Mesothelial cell of epicardium (in vitro differentiated cells): Measurements from ENCODE around the gene TP53AIP1. TPM values are rescaled to one million over a fixed set of nuclear protein-coding genes. Genes with fewer than 3 reads are reported as not detected.

Experiments
- DNase-seq, 2 experiments: peaks; one replicate each; pipeline ENCODE4 v3.0.0; 2021; ENCODE audit warnings: low spot score in 2 of 2; ENCODE audit not compliant: unreplicated experiment in 2 of 2
- H3K27ac Mint-ChIP-seq: 2 replicates; pipeline ENCODE4 v1.8.0; 2021; ENCODE audit warnings: mixed read lengths
- H3K27me3 Mint-ChIP-seq: 2 replicates; pipeline ENCODE4 v1.8.0; 2021; ENCODE audit warnings: low read depth, mixed read lengths
- H3K36me3 Mint-ChIP-seq: 2 replicates; pipeline ENCODE4 v1.8.0; 2021; ENCODE audit warnings: mixed read lengths
- H3K4me1 Mint-ChIP-seq: 2 replicates; pipeline ENCODE4 v1.8.0; 2021; ENCODE audit warnings: mixed read lengths
- H3K4me3 Mint-ChIP-seq: 2 replicates; pipeline ENCODE4 v1.8.0; 2021; ENCODE audit warnings: mild to moderate bottlenecking, moderate library complexity, mixed read lengths
- H3K9me3 Mint-ChIP-seq: 2 replicates; pipeline ENCODE4 v1.8.0; 2021; ENCODE audit warnings: mixed read lengths
- total RNA-seq: library from RNA; stranded (reverse); gene quantifications from 3 replicates; pipeline ENCODE4 v1.2.1, GENCODE V29; 2021
- TF ChIP-seq, protein P1 (sequence below): fragments of 200-600 bp; sonication (generic); IDR thresholded peaks from one replicate; pipeline ENCODE4 v1.5.0; 2021; ENCODE audit warnings: antibody characterized with exemption; ENCODE audit not compliant: unreplicated experiment

The TP53AIP1 gene
- total RNA-seq, 1 donor from 2014 or later = 0.45 TPM

DNA sequence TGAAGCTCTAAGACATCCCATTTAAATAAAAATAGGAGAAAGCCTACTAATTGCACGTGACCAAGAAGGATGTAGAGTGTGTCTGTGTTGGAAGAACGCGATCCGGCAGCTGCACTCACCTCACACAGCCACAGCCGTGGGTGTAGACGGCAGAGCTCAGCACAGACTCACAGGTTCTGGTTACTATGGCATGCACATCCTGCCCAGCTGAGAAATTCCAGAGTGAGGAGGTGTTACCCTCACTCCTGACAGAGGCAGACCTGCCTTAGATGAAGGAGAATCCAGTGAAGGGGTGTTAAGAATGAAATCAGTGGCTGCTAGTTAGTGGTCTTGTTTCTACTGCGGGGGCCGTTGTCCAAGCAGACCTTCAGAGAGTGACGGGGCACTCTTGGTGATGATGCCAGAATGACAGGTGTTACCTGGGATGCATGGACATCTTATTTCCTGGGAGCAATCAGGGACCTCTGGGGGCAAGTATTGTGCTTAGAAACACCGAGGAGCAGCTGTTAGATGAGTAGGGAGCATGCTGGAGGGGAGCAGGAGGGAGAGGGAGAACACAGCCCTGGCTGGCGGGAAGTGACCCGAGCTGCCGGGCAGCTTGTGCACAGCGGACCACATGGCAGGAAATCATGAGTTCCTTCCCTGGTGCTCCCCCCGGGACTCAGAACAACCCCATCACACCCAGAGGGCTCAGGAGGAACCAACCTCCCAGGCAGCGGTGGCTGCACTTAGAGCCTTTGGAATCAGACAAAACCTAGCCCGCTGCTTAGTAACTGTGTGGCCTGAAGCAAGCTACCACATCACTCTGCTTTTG is 39.2 kb downstream of the TP53AIP1 start:
- no peaks in the 10 kb centered on the region for H3K36me3 Mint-ChIP-seq
- H3K27me3 Mint-ChIP-seq = peaks cover 77% of the 10 kb centered on the region
- H3K27ac Mint-ChIP-seq = no peak overlapping the region
- no peak for DNase-seq
- H3K4me1 Mint-ChIP-seq = peaks cover 31% of the 10 kb centered on the region
- H3K4me3 Mint-ChIP-seq = no peak overlapping the region
- TF ChIP-seq, protein P1, sequence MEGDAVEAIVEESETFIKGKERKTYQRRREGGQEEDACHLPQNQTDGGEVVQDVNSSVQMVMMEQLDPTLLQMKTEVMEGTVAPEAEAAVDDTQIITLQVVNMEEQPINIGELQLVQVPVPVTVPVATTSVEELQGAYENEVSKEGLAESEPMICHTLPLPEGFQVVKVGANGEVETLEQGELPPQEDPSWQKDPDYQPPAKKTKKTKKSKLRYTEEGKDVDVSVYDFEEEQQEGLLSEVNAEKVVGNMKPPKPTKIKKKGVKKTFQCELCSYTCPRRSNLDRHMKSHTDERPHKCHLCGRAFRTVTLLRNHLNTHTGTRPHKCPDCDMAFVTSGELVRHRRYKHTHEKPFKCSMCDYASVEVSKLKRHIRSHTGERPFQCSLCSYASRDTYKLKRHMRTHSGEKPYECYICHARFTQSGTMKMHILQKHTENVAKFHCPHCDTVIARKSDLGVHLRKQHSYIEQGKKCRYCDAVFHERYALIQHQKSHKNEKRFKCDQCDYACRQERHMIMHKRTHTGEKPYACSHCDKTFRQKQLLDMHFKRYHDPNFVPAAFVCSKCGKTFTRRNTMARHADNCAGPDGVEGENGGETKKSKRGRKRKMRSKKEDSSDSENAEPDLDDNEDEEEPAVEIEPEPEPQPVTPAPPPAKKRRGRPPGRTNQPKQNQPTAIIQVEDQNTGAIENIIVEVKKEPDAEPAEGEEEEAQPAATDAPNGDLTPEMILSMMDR = no peak
- H3K9me3 Mint-ChIP-seq = no peaks in the 10 kb centered on the region

DNA sequence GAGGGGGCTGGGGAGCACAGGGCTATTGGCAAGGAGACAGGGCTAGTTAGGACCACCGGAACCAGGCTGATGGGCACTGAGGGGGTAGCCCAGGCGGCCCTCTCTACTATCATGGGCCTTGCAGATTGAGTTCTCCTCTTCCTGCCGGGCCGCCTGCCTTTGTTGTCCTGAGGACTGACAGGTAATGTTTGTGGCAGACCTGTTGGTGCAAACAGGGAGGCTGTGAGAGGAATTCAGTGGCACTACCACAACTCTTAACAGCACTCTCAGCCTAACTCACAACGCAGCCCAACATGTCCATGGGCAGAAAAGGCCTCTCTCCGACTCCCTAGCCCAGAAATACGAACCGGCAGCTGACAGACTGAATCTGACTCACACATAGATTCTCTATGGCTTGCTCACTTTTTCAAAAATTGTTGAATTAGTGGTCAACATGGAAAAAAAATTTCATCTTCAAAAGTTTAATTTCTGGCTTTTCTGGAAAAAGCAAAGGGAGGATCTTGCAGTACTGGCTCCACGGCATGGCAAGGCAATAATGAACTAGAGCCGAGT is 40.1 kb downstream of the TP53AIP1 start:
- Mint-ChIP-seq H3K27me3 (peaks cover 80% of the 10 kb centered on the region), H3K36me3 (no peaks in the 10 kb centered on the region), H3K27ac (no peak overlapping the region), H3K9me3 (no peaks in the 10 kb centered on the region), H3K4me3 (no peak overlapping the region), H3K4me1 (peaks cover 30% of the 10 kb centered on the region)
- DNase-seq = no peak
- TF ChIP-seq, protein P1 = no peak

DNA sequence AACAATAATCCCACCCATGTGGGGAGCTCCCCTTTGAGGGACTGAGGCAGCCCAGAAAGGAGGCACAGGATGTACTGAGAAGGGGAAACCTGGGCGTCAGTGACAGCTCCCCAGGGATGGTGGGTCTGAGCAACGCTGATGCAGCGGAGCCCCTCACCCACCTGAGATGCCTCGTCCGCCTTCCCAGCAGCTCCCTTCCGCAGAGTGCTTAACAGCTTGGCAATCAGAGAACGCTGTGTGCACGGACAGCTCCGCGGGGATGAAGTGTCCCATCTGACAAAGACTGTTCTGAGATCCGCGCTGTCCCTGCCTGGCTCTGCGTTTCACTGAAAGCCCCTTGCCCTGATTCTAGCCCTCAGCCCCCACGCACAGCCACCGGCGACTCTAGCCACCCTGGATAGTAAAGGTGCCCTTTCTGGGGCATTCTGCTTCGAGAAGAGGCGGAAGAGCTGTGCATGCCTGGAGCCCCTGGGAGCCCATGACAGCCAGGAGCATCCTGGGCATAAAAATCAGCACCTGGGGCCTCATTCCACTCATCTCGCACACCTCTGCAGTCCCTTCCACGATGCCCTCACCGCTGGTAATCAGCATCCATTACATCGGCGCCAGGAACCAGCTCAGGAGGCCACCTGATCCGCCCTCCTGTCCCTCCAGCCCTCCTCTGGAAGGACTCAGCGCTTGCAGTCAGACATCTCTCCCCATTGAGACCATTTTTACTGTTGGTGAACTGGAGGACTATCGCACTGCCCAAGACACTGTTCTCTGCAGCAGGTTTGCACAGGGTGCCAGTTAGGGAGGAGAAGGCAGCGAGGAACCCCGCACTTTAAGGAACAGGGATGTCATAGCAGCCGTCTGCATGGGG is 40.8 kb downstream of the TP53AIP1 start:
- Mint-ChIP-seq H3K36me3 (no peaks in the 10 kb centered on the region), H3K9me3 (no peaks in the 10 kb centered on the region), H3K27ac (no peak overlapping the region), H3K27me3 (peaks cover 74% of the 10 kb centered on the region), H3K4me1 (peaks cover 30% of the 10 kb centered on the region), H3K4me3 (no peak overlapping the region)
- DNase-seq = no peak
- TF ChIP-seq, protein P1 = no peak

DNA sequence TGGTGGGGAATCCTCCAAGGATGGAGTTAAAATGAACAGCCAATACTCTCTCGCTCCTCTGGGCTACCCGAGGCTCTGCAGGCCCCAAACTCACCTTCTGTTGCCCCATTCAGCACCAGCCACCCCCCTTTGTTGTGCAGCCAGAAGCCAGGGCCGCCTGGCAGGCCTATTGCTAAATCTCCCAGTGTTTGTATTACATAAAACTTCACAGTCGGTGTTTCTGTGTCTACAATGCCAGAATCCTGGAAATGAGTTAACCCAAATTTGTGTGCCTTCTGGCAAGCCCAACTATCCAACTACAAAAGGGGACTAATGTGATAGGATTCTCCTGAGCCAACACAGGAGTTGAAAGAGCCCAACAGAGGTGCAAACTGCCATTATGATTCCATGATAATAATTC is 42.2 kb downstream of the TP53AIP1 start:
- no peak overlapping the region for H3K27ac Mint-ChIP-seq
- TF ChIP-seq, protein P1 = no peak
- H3K4me3 Mint-ChIP-seq = no peak overlapping the region
- peaks cover 27% of the 10 kb centered on the region for H3K4me1 Mint-ChIP-seq
- DNase-seq = no peak
- H3K36me3 Mint-ChIP-seq = no peaks in the 10 kb centered on the region
- no peaks in the 10 kb centered on the region for H3K9me3 Mint-ChIP-seq
- peaks cover 63% of the 10 kb centered on the region for H3K27me3 Mint-ChIP-seq

DNA sequence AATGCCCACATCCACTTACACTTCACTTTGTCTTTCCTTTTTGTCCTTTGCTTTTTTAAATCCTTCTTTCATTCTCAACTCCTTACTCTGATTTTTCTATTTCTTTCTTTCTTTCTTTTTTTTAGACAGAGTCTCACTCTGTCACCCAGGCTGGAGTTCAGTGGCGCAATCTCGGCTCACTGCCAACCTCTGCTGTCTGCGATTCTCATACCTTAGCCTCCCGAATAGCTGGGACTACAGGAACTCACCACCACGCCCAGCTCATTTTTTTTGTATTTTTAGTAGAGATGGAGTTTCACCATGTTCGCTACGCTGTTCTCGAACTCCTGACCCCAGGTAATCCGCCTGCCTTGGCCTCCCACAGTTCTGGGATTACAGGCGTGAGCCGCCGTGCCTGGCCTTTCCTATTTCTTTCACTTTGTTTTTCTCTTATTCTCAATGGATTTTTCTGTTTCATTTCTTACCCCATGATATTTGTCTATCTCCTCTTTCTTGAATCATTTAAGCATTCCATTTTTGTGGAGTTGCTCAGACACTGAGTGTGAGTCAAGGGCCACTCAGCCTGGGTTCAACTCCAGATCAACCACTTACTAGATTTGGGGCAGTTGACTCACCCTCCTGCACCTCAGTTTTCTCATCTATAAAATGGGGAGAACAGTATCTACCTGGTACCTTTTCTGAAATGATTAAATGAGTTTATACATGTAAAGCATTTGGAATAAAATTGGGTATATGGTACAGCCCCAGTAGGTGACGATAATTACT is 43.9 kb downstream of the TP53AIP1 start:
- Mint-ChIP-seq H3K27ac (no peak overlapping the region), H3K27me3 (peaks cover 52% of the 10 kb centered on the region), H3K9me3 (no peaks in the 10 kb centered on the region), H3K4me3 (no peak overlapping the region), H3K4me1 (peaks cover 22% of the 10 kb centered on the region), H3K36me3 (no peaks in the 10 kb centered on the region)
- TF ChIP-seq, protein P1 = no peak
- no peak for DNase-seq
